ENCODE measurements around the gene THTPA.
"Not testable (repeated sequence)": the region's sequence is repeated elsewhere in the genome, so short reads cannot be mapped to it uniquely, and the experiment has no call there.

Gene THTPA

DNA sequence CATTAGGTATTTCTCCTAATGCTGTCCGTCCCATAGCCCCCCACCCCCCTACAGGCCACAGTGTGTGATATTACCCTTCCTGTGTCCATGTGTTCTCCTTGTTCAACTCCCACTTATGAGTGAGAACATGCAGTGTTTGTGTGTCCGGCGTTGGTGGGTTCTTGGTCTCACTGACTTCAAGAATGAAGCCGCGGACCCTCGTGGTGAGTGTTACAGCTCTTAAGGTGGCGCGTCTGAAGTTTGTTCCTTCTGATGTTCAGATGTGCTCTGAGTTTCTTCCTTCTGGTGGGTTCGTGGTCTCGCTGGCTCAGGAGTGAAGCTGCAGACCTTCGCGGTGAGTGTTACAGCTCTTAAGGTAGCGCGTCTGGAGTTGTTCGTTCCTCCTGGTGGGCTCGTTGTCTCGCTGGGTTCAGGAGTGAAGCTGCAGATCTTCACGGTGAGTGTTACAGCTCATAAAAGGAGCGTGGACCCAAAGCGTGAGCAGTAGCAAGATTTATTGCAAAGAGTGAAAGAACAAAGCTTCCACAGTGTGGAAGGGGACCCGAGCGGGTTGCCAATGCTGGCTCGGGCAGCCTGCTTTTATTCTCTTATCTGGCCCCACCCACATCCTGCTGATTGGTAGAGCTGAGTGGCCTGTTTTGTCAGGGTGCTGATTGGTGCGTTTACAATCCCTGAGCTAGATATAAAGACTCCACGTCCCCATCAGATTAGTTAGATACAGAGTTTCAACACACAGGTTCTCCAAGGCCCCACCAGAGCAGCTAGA is 27.9 kb downstream of the THTPA start:
- DNase-seq, result not testable (repeated sequence)

DNA sequence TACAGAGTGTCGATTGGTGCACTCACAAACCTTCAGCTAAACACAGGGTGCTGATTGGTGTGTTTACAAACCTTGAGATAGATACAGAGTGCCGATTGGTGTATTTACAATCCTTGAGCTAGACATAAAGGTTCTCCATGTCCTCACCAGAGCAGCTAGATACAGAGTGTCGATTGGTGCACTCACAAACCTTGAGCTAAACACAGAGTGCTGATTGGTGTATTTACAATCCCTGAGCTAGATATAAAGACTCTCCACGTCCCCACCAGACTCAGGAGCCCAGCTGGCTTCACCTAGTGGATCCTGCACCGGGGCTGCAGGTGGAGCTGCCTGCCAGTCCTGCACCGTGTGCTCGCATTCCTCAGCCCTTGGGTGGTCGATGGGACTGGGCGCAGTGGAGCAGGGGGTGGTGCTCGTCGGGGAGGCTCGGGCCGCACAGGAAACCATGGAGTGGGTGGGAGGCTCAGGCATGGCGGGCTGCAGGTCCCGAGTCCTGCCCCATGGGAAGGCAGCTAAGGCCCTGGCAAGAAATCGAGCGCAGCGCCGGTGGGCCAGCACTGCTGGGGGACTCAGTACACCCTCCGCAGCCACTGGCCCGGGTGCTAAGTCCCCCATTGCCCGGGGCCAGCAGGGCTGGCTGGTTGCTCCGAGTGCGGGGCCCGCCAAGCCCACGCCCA is 28.6 kb downstream of the THTPA start:
- not testable (repeated sequence) for DNase-seq

DNA sequence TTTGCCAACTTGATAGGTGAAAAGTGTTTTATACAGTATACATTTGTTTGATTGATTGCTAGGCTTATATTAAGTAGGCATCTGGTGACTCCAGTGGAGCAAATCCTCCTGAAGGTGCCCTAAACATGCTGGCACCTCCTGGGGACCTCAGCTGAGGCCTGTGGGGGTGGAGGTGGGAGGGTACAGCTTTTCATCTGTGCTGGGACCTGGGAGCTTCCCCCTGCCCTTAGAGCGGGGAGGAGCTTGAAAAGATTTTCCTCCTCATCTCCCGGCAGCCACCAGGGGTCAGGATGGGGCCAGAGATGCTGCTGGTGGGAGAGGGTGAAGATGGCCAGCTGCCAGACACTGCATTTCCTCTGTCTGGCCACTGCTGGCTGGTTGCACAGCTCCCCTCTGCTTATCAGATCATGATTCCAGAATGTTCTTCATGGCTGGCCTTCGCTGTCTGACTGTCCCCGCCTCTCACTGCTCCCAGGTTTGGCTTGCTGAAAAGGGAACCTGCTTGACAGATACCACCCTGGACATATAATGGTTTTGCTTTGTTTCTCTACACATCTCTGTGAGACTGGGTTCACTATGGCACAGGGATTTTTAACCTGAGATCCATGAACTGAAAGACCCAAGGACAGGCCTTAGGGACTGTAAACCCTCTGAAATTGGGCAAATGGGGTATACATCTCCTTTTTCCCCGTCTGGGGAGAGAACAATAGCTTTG is 33.0 kb downstream of the THTPA start:
- peak; percentile 86 for DNase-seq

DNA sequence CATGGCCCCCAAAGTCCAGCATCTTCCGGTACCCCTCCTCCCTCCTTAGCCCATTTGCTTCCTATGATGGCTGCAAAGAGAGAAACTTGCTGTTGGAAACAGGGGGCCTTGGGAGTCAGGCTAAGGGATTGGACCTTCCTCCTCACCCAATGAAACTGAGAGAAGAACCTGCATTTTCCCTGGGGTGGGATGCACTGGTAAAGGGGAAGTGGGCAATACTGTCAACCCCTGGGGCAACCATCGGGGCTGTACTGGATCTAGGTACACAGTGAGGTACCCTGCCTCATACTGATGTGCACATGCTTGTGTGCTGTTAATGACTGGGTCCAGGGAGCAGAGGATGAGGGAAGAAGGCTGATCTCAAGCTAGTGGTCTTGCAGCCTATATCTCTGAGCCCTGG is 33.5 kb downstream of the THTPA start:
- DNase-seq, result no peak

DNA sequence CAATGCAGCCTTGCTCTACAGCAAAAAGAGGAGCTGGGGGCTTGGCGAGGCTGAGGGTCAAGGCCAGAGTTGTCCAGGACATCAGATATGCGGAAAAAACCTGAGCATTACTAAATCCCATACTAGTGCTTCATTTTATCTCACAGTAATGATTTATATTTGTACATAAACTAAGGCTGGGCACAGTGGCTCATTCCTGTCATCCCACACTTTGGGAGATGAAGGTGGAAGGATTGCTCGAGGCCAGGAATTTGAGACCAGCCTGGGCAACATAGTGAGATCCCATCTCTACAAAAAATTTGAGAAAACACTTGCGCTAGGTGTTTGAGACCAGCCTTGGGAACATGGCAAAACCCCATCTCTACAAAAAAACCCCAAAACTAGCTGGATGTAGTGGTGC is 34.1 kb downstream of the THTPA start:
- no peak for DNase-seq

DNA sequence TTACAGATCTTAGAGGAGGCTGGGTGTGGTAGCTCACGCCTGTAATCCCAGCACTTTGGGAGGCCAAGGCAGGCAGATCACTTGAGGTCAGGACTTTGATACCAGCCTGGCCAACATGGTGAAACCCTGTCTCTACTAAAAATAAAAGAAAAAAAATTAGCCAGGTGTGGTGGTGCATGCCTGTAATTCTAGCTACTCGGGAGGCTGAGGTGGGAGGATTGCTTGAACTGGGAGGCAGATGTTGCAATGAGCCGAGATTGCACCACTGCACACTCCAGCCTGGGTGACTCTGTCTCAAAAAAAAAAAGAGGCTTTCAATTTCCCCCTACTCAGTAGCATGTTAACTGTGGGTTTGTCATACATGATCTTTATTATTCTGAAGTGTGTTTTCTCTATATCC is 38.1 kb downstream of the THTPA start:
- DNase-seq, result not testable (repeated sequence)

DNA sequence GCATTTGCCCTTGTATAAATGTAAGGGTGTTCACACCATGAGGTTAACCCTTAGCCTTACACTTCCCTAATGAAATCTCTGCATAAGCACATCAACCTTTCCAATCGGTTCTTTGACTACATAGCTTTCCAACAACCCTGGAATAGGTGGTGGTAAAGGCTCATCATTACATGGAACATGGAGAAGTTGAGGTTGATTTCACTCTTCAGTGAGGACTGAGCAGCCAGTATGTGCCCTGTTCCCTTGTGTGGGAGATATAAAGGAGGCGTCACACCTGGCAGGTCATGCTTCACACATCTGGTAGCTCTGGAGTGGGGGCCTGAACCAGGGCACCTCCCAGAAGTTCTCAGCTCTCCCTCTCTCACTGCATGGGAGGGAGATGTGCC is 44.2 kb downstream of the THTPA start:
- DNase-seq, result no peak

DNA sequence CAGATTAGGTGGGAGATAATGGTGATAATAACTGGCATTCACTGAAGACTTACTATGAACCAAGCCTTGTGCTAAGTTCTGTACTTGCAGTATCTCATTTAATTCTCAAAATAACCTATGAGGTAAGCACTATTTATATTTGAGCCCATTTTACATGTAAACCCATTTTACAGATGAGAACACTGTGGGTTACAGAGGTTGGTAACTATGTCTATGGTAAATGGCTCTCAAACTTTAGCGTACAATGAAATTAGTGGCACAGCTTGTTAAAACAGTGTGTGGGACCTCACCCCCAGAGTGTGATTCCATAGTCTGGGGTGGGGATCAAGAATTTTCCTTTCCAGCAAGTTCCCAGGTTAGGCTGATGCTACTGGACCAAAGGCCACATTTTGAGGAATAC is 44.7 kb downstream of the THTPA start:
- no peak for DNase-seq

DNA sequence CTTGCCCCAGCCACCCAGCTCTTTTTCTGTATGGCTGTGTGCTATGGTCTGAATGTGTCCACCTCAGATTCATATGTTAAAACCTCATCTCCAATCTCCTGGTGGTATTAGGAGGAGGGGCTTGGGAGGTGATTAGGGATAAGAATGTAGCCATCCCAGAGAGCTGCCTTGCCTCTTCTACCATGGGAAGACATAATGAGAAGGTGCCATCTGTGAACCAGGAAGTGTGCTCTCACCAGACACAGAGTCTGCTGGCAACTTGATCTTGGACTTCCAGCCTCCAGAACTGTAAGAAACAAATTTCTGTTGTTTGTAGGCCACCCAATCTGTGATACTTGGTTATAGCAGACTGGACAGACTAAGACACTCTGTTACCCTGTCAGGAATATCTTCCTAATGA is 45.4 kb downstream of the THTPA start:
- no peak for DNase-seq

DNA sequence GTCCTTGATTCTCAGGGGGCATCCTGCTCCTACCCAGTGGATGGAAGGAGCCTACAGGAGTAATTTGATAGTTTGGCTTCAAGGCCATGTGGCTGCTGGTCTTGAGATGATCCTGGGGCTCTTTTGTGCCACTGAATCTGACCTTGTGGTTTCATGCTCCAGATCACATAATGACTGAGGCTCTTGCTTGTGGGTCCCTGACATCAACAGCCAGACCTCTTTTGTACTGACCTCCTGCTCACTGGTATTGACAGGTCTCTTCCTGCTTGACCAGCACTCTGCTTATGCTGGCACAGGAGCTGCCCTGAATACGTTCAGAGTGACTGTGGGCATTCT is 45.7 kb downstream of the THTPA start:
- DNase-seq, result no peak

DNA sequence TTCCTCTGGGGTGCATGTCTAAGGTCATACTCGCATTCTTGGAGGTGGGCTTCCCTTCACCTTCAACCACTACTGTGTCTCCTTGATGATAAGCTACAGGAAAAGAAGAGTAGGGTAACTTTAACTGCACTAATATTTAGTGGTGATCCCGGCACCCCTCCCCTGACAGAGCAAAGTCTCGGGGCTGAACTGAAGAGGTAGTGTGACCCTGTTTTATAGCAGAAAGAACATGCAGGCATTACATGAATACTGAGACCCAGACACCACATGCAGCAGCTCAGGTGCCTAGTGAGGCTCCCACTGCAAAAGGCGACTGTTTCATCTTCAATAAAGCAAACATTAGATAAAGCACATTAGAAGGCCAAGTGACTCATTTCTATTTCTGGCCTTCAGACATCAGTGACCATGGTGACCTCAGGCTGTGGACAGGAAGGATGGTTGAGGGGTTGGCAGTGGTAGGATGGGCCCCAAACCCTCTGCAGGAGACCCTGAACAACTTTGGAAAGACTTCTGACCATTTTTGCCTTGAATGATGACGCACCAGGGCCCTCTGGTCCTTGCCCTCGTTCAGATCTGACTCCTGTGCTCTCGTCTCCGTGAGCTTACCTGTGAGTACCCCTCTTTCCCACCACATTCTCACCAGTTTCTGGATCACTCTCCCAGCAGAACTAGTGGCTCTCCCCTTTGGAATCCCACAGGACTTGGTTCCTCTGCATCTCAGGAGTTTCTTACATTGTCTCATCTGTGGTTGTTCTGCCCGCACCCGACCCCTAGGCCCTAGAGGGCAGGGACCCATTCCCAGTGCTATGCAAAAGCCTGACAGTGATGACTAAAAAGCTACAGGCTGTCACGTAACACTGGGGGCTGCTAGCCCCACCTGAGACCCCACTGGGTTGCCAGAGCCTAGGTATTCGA is 46.4 kb downstream of the THTPA start:
- DNase-seq, result no peak

DNA sequence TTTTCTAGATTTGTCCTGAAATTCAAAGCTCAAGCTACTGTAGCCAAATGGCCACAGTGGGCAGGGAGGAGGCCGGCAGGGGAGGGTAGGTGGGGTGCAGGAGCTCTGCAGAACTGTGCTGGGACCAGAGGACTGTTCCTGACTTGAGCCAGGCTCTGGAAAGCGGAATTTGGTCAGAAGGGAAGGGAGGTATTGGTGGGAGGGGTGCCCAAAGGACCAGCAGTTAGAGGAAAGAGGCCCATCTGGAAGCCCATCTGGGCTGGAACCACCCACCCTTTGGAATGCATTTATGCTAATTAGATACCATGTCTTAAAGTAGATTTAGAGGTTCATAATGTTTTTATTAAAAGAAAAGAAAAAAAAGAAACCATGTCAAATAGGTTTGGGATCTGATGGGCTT is 47.0 kb downstream of the THTPA start:
- no peak for DNase-seq

DNA sequence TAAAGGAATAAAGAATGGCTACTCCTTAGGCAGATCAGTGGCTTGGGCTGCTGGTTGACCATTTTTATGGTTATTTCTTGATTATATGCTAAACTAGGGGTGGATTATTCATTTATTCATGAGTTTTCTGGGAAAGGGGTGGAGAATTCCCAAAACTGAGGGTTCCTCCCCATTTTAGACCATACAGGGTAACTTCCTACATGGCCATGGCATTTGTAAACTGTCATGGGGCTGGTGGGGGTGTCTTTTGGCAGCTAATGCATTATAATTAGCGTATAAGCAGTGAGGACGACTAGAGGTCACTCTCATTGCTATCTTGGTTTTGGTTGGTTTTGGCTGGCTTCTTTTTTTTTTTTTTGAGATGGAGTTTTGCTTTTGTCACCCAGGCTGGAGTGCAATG is 48.1 kb downstream of the THTPA start:
- no peak for DNase-seq

DNA sequence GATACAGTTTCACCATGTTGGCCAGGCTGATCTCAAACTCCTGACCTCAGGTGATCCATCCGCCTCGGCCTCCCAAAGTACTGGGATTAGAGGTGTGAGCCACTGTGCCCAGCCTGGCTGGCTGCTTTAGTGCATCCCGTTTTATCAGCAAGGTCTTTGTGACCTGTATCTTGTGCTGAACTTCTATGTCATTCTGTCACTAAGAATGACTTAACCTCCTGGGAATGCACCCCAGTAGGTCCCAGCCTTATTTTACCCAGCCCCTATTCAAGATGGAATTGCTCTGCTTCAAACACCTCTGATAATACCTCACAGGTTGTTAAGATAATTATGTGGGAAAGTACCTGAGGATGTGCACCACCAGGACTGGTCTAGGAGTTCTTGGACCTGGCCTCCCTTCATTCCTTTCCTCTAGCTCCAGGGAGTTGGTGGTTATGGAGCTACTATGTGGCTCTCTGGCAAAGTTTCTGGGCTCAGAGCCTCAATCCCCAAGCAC is 48.7 kb downstream of the THTPA start:
- no peak for DNase-seq

DNA sequence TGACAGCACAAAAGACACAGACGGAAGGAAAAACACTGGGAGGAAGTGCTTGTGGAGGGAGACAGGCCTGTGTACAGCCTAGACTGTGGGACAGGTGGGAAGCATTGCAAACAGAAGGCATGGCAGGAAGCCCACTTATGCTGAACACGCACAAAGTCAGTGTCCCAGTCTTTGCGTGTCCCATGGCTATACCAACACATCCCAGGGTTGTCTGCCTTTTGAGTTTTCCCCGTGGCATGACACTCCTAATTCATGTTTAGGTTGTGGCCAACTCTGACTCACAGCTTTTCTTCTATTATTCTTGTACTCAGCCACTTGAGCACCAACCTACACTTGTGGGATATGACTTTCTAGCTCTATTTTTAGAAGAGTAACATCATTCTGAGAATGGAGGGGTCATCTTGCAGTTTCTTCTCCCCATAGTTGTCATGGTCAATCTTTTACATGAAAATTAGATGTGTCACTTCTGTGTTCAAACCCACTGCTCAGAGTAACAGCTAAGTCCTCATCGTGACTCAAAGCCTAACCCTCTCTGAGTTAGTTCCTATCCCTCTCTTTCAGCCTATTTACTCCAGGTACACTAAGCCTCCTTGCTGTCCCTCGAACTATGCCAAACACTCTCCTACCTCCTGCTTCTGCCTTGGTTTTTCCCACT is 50.0 kb downstream of the THTPA start:
- DNase-seq, result no peak

DNA sequence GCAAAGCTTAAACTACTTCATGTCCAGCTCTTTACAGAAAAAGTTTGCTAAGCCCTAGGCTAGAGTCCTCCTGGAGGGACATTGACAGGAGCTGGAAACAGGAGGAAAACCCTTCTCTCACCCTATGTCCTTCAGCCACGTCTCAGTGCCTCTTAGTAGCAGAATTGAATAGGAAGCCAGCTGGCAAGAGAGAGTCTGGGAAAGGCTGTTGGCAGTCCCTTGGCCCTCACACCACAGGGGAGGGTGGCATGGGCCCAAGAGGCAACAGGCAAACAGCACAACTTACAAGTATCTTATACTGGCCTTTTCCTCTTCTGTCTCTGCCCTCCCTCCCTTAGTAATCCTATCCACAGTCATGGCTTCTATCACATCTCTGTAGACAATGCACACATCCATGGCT is 52.4 kb downstream of the THTPA start:
- no peak for DNase-seq

DNA sequence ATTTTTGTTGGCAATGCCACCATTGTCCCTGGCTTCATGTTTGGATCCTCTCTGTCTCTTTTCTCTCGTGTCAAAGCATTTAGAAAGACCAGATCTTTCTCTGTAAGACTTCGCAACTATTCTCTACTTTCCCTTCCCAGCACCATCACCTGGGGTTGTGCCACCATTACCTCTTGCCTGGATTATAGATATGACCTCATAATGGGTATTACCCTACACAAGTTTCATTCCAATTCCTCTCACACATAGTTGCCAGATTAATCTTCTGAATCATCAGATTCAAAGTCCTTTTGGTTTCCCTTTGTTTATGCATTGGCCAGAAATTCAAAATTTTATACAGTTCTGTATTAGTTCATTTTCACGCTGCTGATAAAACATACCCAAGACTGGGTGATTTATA is 52.9 kb downstream of the THTPA start:
- DNase-seq, result no peak

DNA sequence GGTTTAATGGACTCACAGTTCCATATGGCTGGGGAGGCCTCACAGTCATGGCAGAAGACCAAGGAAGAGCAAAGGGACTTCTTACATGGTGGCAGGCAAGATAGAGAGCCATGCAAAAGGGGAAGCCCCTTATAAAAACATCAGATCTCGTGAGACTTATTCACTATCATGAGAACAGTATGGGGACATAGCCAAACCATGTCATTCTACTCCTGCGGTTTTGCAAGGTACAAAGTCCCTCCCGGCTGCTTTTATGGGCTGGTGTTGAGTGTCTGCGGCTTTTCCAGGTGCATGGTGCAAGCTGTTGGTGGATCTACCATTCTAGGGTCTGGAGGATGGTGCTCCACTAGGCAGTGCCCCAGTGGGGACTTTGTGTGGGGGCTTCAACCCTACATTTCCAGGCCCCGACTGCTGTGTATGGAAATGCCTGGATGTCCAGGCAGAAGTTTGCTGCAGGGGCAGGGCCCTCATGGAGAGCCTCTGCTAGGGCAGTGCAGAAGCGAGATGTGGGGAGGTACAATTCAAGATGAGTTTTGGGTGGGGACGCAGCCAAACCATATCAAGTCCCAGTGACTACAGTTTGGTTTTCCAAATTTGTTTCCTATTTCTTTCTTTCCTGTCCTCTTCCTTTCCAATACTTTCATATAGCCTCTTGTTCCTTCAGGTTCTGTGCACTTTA is 53.5 kb downstream of the THTPA start:
- not testable (repeated sequence) for DNase-seq
